GM12872 (cell line): ENCODE data around the gene UBE2F.

Experiments
- TF ChIP-seq, protein P1 (sequence below): IDR thresholded peaks from 3 replicates; pipeline ENCODE4 v1.5.1; 2011; ENCODE audit warnings: low read depth, mild to moderate bottlenecking, low read length, moderate library complexity; ENCODE audit not compliant: insufficient read depth

UBE2F gene

DNA sequence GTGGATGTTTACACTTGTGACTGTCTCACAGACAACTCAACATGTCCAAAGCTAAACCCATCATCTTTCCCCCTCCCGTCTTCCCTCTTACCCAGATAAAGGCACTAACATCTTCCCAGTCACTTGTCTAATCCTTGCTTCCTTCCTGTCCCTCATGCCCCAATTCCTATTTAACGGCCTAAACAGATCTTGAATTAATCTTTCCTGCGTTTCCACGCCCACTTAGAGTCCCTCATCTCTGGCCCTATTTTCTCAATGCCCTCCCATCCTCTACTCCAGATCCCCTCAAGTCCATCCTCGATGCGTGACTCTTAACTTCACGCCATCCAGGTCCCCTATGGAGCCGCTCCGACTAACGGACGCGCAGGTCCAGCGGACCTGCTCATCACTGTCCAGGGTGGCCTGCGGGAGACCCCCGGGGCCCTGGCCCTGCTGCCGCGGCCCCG is 93.3 kb downstream of the UBE2F start:
- TF ChIP-seq, protein P1, sequence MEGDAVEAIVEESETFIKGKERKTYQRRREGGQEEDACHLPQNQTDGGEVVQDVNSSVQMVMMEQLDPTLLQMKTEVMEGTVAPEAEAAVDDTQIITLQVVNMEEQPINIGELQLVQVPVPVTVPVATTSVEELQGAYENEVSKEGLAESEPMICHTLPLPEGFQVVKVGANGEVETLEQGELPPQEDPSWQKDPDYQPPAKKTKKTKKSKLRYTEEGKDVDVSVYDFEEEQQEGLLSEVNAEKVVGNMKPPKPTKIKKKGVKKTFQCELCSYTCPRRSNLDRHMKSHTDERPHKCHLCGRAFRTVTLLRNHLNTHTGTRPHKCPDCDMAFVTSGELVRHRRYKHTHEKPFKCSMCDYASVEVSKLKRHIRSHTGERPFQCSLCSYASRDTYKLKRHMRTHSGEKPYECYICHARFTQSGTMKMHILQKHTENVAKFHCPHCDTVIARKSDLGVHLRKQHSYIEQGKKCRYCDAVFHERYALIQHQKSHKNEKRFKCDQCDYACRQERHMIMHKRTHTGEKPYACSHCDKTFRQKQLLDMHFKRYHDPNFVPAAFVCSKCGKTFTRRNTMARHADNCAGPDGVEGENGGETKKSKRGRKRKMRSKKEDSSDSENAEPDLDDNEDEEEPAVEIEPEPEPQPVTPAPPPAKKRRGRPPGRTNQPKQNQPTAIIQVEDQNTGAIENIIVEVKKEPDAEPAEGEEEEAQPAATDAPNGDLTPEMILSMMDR: no peak

DNA sequence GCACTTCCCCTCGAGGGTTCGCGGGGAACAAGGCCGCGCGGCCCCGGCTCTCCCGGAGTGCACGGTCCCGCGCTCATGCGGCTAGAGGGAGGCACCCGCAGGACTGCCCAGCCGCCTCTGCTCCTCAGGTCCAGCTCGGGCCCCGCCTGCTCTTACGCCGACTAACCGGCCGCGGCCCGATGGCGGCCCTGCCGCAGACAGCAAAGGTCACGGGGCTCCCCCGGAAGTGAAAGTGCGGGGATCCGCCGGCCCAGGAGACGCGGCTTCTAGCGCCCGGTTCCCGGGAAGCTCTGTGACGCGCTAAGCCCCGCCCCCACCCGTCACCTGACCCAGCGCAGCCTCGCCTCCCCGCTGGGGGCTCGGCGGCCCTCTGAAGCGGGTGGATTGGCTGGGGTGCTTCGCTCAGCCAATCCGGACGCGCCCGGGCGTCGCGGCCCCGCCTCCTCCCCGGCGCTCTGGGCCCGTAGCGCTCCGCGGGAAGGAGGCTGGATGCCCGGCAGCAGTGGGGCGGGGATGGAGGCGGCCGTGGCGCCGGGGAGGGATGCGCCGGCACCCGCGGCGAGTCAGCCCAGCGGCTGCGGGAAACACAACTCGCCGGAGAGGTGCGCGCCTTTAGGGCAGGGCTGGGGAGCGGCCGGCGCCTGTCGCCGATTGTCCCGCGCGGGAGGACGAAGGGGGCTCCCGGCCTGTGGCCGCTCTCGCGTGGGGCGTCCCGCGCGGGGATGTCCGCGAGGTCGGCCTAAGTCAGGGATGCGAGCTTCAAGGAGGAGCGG is 93.9 kb downstream of the UBE2F start, which contains the start of gene SCLY:
Gene SCLY (plus strand): TSS at position 460 of the 773 bp plus-strand sequence. CDS start 54 bp downstream, at position 514.
- TF ChIP-seq, protein P1: no peak

DNA sequence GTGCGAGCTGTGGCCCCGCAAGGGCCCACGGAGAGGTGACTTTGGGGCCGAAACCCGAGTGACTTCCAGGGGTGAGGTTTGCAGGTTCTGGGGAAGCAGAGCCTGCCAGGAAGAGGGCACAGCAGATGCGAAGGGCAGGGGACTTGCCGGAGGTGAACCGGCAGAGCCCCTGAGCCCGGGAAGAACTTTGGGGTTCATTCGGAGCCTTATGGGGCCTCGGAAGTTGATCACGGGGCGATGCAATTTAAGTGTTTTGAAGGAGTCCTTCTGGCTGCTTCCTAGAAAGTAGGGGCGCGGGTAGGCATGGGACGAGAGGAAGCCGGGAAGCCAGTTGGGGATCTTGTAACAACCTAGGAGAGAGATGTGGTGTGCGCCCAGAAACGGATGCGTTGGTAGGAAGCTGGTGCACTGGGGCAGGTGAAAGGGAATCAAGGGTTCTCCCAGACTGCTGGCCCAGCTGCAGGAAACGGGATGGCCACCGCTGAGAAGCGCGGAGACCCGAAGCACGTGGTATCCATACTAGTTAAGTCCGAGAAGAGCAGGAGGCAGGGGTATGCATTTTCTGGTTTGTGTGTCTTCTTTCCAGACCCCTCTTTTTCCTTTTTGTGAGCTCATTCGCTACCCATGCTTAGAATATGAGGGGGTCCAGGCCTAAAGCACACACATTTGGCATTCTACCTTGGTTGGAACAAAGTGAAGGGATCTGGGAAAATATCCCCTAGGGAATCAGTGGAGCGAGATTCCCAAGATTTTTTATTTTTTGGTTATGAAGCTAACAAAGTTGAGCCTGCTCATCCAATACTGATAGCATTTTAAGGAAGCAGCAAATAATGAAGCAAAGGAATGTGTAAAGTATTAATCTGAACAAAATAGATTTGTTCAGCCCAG is 94.7 kb downstream of the UBE2F start:
- TF ChIP-seq, protein P1: no peak

DNA sequence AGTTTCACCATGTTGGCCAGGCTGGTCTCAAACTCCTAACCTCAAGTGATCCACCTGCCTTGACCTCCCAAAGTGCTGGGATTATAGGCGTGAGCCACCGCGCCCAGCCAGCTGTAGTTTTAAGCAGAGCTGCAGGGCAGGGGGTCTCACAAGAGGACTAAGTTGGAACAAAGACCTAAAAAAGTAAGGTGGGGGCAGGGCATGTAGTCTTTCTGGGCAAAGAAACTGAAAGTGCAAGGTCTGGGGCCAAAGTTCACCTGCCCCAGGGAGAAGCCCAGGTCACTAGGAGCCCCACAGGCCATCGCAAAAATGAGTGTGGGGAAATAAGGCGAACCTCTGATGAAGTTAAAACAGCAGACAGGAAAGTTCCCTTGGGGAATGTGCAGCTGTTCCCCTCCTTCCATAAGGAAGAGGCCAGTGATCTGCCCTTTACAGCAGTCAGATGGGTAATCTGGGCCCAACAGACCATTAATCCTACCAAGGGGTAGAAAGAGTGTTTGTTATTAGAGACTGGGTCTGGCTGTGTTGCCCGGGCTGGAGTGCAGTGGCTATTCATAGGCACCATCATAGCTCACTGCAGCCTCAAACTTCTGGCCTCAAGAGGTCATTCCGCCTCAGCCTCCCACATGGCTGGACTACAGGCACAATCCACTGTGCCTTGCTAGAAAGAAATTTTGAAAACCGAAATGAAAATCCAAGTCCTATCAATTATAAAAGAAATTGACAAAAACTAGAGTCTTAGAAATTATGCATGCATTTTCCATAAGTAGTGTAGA is 96.8 kb downstream of the UBE2F start:
- TF ChIP-seq, protein P1: no peak

DNA sequence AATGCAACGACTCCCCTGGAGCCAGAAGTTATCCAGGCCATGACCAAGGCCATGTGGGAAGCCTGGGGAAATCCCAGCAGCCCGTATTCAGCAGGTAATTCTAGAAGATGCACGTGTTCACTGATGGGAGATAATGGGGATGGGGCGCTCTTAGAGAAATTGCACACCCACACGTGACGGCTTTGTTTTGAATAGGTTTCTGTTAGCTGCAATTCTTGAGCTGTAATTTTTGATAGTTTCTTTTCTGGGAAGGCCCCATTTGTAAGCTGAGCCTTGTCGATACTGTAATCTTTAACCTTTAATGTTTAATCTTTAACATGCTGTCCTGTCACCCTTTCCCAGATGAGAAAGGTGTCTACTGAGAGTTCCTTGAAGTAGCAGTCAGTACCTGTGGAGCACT is 97.6 kb downstream of the UBE2F start:
- TF ChIP-seq, protein P1: no peak

DNA sequence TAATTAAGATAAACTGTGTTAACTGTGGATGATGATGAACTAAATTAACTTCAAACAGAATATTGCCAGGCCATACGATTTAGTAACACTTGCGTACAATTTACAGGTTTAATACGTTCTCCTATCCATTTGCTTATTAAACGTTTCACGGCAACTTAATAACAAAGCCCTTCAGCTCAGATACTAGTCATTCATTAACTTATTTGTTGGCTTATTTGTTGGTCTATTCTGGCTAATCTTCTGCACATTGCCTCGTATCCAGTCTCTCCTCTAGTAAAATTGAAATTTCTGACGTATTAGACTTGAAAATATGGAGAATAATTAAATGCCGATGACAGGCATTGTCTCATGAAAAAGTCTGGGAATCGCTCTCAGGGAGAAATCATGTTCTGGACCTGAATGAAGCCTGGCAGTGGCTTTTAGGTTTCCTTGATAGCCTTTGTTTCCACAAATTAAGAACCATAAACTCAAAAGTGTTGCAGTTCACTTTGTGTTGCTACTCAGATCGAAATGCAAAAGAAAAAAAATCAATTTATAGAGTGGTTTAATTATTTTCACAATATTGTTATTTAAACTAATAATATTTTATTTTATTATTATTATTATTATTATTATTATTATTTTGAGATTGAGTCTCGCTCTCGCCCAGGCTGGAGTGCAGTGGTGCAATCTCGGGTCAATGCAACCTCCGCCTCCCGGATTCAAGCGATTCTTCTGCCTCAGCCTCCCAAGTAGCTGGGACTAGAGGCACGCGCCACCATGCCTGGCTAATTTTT is 98.4 kb downstream of the UBE2F start:
- TF ChIP-seq, protein P1: no peak
